CD4-positive, CD25-positive, alpha-beta regulatory T cell (primary cell): ENCODE results near the gene TBC1D9B. TPM values are rescaled to one million over a fixed set of nuclear protein-coding genes. Genes with fewer than 3 reads are reported as not detected.
"Not testable (repeated sequence)": the region's sequence is repeated elsewhere in the genome, so short reads cannot be mapped to it uniquely, and the experiment has no call there.

ENCODE experiments used
- ATAC-seq, 2 donors: fragments of 150-1000 bp; cut with Tn5 transposase; one replicate each; pipeline ENCODE4 v1.10.0; 2021; ENCODE audit warnings: low read depth in 2 of 2, moderate number of reproducible peaks in 2 of 2, moderate library complexity in 1 of 2
- DNase-seq, 3 donors: peaks; one replicate each; pipeline versions ENCODE4 v3.0.0 to v3.0.0-alpha.2; 2012 to 2022; ENCODE audit warnings: mixed read lengths in 1 of 3
- H3K27ac ChIP-seq: one replicate; pipeline ENCODE4 v1.7.0; 2013; ENCODE audit warnings: mild to moderate bottlenecking, low read length; ENCODE audit not compliant: insufficient read depth, poor library complexity, severe bottlenecking
- H3K27me3 ChIP-seq: one replicate; pipeline ENCODE4 v1.7.0; 2013; ENCODE audit warnings: low read length; ENCODE audit not compliant: control insufficient read depth, insufficient read depth
- H3K36me3 ChIP-seq: one replicate; pipeline ENCODE4 v1.7.0; 2013; ENCODE audit warnings: mild to moderate bottlenecking, low read length, moderate library complexity; ENCODE audit not compliant: control insufficient read depth, insufficient read depth
- H3K4me1 ChIP-seq: 2 replicates; pipeline ENCODE4 v1.7.0; 2013; ENCODE audit warnings: mild to moderate bottlenecking, low read length; ENCODE audit not compliant: insufficient read depth, control insufficient read depth, poor library complexity, severe bottlenecking
- H3K4me3 ChIP-seq: one replicate; pipeline ENCODE4 v1.7.0; 2013; ENCODE audit warnings: low read depth, mild to moderate bottlenecking, low read length, moderate library complexity
- H3K9me3 ChIP-seq, 2 experiments: 1 replicate in 1 of 2; 2 replicates in 1 of 2; pipeline ENCODE4 v1.7.0; 2013; ENCODE audit warnings: low read length in 2 of 2, mild to moderate bottlenecking in 1 of 2, moderate library complexity in 1 of 2; ENCODE audit not compliant: control insufficient read depth in 2 of 2
- H3K27ac Mint-ChIP-seq, 3 donors: one replicate each; pipeline ENCODE4 v1.8.0; 2020 to 2022; ENCODE audit warnings: mild to moderate bottlenecking in 3 of 3, mixed read lengths in 3 of 3, moderate library complexity in 2 of 3
- H3K27me3 Mint-ChIP-seq: one replicate; pipeline ENCODE4 v1.8.0; 2022; ENCODE audit warnings: mild to moderate bottlenecking, mixed read lengths
- H3K36me3 Mint-ChIP-seq: one replicate; pipeline ENCODE4 v1.8.0; 2020; ENCODE audit warnings: mixed read lengths
- H3K4me1 Mint-ChIP-seq, 4 donors: one replicate each; pipeline ENCODE4 v1.8.0; 2020 to 2022; ENCODE audit warnings: mixed read lengths in 4 of 4, mild to moderate bottlenecking in 1 of 4
- H3K4me3 Mint-ChIP-seq, 4 donors: one replicate each; pipeline ENCODE4 v1.8.0; 2020 to 2022; ENCODE audit warnings: mild to moderate bottlenecking in 4 of 4, mixed read lengths in 4 of 4, moderate library complexity in 3 of 4
- H3K9me3 Mint-ChIP-seq, 7 donors: one replicate each; pipeline ENCODE4 v1.8.0; 2020 to 2022; ENCODE audit warnings: mixed read lengths in 7 of 7, mild to moderate bottlenecking in 3 of 7, moderate library complexity in 2 of 7
- polyA plus RNA-seq, 4 donors: library from polyadenylated mRNA; unstranded; fragments of 300-500 nt; fragmentation: Illumina TruSeq; gene quantifications; one replicate each; pipeline ENCODE4 v1.2.3, GENCODE V29; 2021
- total RNA-seq: library from RNA; stranded (reverse); gene quantifications from one replicate; pipeline ENCODE4 v1.2.3, GENCODE V29; 2022

The TBC1D9B gene
- total and polyA plus RNA-seq, 5 donors from 2014 or later: 11.3 to 53.1 (median 15.9) TPM

DNA sequence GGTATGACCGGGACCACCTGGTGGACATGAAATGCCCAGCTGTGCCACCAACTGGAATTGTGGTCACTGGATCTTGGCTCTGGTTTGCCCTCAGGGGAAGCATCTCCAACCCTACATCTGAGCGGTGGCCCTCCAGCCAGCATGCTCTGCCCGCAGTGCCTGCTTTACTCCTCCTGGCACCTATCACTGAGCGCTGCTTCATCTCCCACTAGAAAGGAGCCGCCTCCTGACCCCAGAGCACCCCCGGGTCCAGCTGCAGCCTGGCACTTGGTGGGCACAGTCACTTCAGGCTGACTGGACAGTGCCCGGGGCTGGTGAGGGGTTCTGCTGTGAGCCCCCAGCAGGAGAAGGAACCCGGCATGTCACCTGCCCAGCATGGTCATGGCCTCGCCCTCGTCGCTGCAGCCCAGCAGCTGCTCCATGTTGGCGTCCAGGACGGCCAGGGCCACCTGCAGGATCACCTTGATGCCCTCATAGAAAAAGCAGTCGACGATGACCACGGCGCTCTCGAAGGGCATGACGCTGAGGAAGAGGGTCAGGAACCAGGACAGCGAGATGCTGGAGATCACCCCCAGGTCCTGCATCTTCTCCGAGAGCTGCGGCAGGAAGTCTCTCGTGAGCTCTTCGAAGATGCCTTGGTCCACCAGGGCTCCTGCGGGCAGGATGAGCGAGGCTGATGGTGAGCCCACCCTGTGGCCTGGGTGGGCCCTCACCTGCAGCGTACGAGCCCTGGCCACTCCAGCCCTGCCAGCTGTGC, 33.0 kb downstream of the TBC1D9B start:
- Mint-ChIP-seq H3K9me3 (no peaks in the 10 kb centered on the region), H3K27me3 (no peaks in the 10 kb centered on the region), H3K36me3 (peaks cover 17% of the 10 kb centered on the region), H3K4me3 (peak overlapping the region in 1 of 4 donors; percentile 18), H3K27ac (no peak overlapping the region), H3K4me1 (no peaks in the 10 kb centered on the region)
- H3K9me3 ChIP-seq: no peaks in the 10 kb centered on the region
- H3K4me1 ChIP-seq: no peaks in the 10 kb centered on the region
- no peak for ATAC-seq
- no peak for DNase-seq
- H3K4me3 ChIP-seq: no peak overlapping the region
- no peak overlapping the region for H3K27ac ChIP-seq
- H3K36me3 ChIP-seq: peaks cover 32% of the 10 kb centered on the region
- no peaks in the 10 kb centered on the region for H3K27me3 ChIP-seq

GRCh38 chr5:179874136-179874535, 33.6 kb downstream of the TBC1D9B start:
- no peak overlapping the region for H3K27ac Mint-ChIP-seq

DNA sequence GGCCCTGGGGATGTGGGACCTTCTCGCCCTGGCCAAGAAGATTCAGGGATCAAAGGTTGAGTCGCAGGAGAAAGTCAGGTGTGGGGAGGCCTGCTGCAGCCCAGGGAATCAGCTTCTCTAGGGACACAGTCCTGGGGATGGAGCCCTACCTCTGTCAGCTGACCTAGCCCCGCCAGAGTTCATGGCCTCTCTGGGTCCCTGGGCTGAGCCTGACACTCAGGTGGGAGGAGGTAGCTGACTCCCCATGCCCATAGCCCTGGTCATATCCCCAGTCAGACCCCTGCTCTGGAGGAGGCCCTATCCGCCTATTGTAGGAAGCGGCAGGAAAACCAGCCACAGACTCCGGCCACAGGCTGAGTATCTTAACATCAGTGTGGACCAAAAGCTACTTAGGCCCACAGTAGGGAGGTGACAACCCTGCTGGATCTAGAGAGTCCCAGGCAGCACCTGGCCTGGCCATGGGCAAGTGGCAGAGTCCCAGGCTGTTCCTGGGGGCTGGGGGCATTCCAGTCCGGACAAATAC, 34.0 kb downstream of the TBC1D9B start:
- no peaks in the 10 kb centered on the region for H3K9me3 ChIP-seq
- no peaks in the 10 kb centered on the region for H3K4me1 Mint-ChIP-seq
- H3K9me3 Mint-ChIP-seq: no peaks in the 10 kb centered on the region
- H3K27me3 ChIP-seq: no peaks in the 10 kb centered on the region
- peaks cover 17% of the 10 kb centered on the region for H3K36me3 Mint-ChIP-seq
- H3K4me1 ChIP-seq: no peaks in the 10 kb centered on the region
- no peak overlapping the region for H3K27ac Mint-ChIP-seq
- H3K27me3 Mint-ChIP-seq: no peaks in the 10 kb centered on the region
- H3K4me3 ChIP-seq: no peak overlapping the region
- H3K4me3 Mint-ChIP-seq: no peak overlapping the region
- peaks cover 32% of the 10 kb centered on the region for H3K36me3 ChIP-seq
- H3K27ac ChIP-seq: no peak overlapping the region
- ATAC-seq: no peak
- DNase-seq: no peak

More at GRCh38 chr5:179874136-179874535, 33.6 kb downstream of the TBC1D9B start:
- Histone ChIP-seq H3K4me3 (no peak overlapping the region), H3K9me3 (no peaks in the 10 kb centered on the region), H3K4me1 (no peaks in the 10 kb centered on the region), H3K27ac (no peak overlapping the region), H3K27me3 (no peaks in the 10 kb centered on the region), H3K36me3 (peaks cover 32% of the 10 kb centered on the region)
- ATAC-seq (no peak), DNase-seq (no peak)
- Mint-ChIP-seq H3K36me3 (peaks cover 17% of the 10 kb centered on the region), H3K4me3 (no peak overlapping the region), H3K27me3 (no peaks in the 10 kb centered on the region), H3K9me3 (no peaks in the 10 kb centered on the region), H3K4me1 (no peaks in the 10 kb centered on the region)

- H3K4me3 Mint-ChIP-seq: no peak overlapping the region
- H3K9me3 ChIP-seq: no peaks in the 10 kb centered on the region
- H3K4me1 ChIP-seq: no peaks in the 10 kb centered on the region
- H3K27me3 ChIP-seq: no peaks in the 10 kb centered on the region
- H3K4me1 Mint-ChIP-seq: no peaks in the 10 kb centered on the region
- H3K9me3 Mint-ChIP-seq: no peaks in the 10 kb centered on the region
- H3K27me3 Mint-ChIP-seq: no peaks in the 10 kb centered on the region
- H3K36me3 ChIP-seq: peaks cover 32% of the 10 kb centered on the region
- ATAC-seq (no peak), DNase-seq (no peak)
- H3K27ac ChIP-seq: no peak overlapping the region
- no peak overlapping the region for H3K27ac Mint-ChIP-seq
- peaks cover 16% of the 10 kb centered on the region for H3K36me3 Mint-ChIP-seq
- H3K4me3 ChIP-seq: no peak overlapping the region
Observed at GRCh38 chr5:179872828-179873575, 34.7 kb downstream of the TBC1D9B start.

DNA sequence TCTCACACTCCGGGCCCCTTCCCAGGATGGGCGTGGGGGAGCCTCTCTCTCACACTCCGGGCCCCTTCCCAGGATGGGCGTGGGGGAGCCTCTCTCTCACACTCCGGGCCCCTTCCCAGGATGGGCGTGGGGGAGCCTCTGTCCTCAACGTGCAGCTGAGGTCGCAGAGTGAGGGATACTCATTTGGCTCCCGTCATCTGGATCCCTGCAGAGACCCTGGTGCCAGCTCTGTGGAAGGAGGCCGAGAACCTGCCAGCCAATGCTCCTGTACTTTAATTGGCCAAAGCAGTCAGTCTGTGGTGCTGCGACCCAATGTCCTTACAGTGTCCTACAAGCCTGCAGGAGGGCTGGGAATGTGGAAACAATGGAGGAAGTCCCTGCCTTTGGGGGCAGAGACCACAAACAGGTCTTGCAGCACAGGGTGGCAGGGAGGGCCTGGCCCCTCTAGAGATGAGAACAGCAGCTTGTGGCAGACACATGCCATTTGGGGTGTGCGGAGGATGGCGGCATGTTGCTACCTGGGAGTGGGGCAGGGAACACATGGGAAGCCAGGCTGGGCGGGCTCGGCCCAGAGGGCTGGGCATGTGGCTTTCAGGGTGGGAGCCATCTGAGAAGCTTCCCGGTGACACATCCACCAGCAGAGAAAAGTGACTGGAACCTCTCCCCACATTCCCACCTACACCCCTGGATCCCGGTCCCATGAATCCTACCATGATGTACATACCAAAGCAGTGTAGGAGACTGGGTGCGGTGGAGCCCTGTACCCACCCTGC, 35.5 kb downstream of the TBC1D9B start:
- Mint-ChIP-seq H3K36me3 (peaks cover 12% of the 10 kb centered on the region), H3K4me1 (no peaks in the 10 kb centered on the region), H3K27ac (no peak overlapping the region), H3K9me3 (no peaks in the 10 kb centered on the region), H3K4me3 (no peak overlapping the region), H3K27me3 (no peaks in the 10 kb centered on the region)
- ATAC-seq (no peak), DNase-seq (no peak)
- Histone ChIP-seq H3K36me3 (peaks cover 32% of the 10 kb centered on the region), H3K27me3 (no peaks in the 10 kb centered on the region), H3K27ac (no peak overlapping the region), H3K4me1 (no peaks in the 10 kb centered on the region), H3K9me3 (no peaks in the 10 kb centered on the region), H3K4me3 (no peak overlapping the region)

- not testable (repeated sequence) for H3K4me3 ChIP-seq, ATAC-seq, H3K4me3 Mint-ChIP-seq
Observed at GRCh38 chr5:179871533-179871932, 36.2 kb downstream of the TBC1D9B start.

DNA sequence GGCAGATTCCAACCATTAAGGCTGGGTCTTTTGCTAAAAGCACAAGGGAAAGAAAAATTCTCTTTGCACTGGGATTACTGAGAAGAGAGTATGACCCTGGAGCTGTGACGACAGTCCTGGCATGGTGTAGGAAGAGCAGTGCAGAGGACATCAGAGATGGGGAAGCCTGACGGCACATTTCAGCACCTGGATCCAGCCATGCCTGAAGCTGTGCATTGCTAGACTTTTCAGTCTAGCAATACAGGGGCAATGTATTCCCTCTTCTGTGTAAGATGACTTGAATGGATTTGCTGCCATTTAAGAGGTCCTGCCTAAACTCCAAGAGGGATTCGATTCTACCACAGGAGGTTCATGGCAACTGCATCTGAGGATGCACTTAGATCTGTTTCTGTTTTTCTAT, 36.7 kb downstream of the TBC1D9B start:
- no peak overlapping the region for H3K27ac ChIP-seq
- no peaks in the 10 kb centered on the region for H3K27me3 Mint-ChIP-seq
- no peaks in the 10 kb centered on the region for H3K4me1 Mint-ChIP-seq
- H3K4me1 ChIP-seq: no peaks in the 10 kb centered on the region
- no peaks in the 10 kb centered on the region for H3K27me3 ChIP-seq
- no peak for ATAC-seq
- no peak for DNase-seq
- no peaks in the 10 kb centered on the region for H3K9me3 ChIP-seq
- H3K4me3 ChIP-seq: no peak overlapping the region
- no peaks in the 10 kb centered on the region for H3K9me3 Mint-ChIP-seq
- H3K27ac Mint-ChIP-seq: peak overlapping the region in 1 of 3 donors; percentile 52
- H3K36me3 Mint-ChIP-seq: peaks cover 7% of the 10 kb centered on the region
- H3K4me3 Mint-ChIP-seq: no peak overlapping the region
- peaks cover 27% of the 10 kb centered on the region for H3K36me3 ChIP-seq

More at GRCh38 chr5:179871533-179871932, 36.2 kb downstream of the TBC1D9B start:
- not testable (repeated sequence) for H3K4me1 ChIP-seq, H3K9me3 ChIP-seq, H3K9me3 Mint-ChIP-seq, H3K4me1 Mint-ChIP-seq, H3K27ac ChIP-seq, H3K27me3 Mint-ChIP-seq, DNase-seq, H3K27me3 ChIP-seq
- peak overlapping the region in 1 of 3 donors; percentile 52 for H3K27ac Mint-ChIP-seq
- peaks cover 12% of the 10 kb centered on the region for H3K36me3 Mint-ChIP-seq
- peaks cover 31% of the 10 kb centered on the region for H3K36me3 ChIP-seq
